Stimulated activated CD4-positive, alpha-beta T cell treated with anti-CD3 and anti-CD28 coated beads, Interleukin-12 subunit alpha, Interleukin-12 subunit beta, amount 100 ng/mL, for 24 hours (primary cell): ENCODE results near the gene FGF14.
"Not testable (repeated sequence)": the region's sequence is repeated elsewhere in the genome, so short reads cannot be mapped to it uniquely, and the experiment has no call there.

ENCODE experiments used
- DNase-seq, 2 experiments: peaks; one replicate each; pipeline ENCODE4 v3.0.0-alpha.2; 2020; ENCODE audit warnings: low read depth in 2 of 2

FGF14 gene

DNA sequence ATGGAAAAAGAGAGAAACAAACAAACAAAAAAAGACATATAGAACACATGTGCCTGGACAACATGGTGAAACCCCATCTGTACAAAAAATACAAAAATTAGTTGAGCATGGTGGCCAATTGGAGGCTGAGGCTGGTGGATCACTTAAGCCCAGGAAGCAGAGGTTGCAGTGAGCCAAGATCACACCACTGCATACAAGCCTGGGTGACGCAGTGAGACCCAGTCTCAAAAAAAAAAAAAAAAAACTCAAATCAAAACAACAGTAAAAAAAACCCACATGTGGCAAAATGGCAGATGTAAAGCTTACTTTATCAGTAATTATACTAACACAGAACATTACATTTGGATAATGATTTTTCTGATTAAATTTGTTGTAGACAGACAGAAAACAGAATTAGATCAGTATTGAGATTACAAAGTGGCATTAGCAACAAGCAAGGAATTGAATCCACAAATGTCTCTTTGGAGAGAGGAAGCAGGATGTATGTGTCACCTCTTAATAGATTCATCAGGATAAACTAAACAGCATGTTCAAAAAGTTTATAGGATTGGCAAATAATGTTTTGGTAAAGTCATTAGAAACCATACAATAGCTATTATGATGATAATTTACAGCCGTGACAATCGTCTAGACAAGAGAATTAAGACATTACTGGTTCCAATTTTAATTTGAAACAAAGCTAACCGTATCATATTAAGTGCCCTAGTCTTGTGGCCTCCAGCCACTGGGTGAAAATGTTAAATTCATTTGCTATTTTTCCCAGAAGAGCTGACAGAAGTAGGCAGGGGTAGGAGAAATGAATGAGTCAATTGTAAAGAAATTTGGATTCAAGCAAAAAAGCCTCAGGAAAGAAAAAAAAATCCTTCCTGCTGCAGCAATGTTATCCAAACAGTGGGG, 206.0 kb downstream of the FGF14 start:
- DNase-seq: no peak

DNA sequence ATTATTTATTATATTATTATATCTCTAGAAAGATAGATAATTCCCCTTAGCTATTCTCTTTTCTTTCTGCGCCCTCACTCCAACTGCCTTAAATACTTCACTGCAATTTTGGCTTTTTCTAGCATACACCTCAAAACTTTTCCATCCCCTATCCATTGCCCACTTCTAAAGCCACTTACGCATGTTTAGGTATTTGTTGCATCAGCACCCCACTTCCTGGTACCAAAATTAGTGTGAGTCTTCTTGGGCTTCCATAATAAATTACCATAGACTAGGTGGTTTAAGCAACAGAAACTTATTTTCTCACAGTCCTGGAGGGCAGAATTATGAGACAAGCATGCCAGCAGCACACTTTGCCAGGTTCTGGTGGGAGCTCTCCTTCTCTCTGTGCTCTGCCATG, 209.0 kb downstream of the FGF14 start:
- no peak for DNase-seq

DNA sequence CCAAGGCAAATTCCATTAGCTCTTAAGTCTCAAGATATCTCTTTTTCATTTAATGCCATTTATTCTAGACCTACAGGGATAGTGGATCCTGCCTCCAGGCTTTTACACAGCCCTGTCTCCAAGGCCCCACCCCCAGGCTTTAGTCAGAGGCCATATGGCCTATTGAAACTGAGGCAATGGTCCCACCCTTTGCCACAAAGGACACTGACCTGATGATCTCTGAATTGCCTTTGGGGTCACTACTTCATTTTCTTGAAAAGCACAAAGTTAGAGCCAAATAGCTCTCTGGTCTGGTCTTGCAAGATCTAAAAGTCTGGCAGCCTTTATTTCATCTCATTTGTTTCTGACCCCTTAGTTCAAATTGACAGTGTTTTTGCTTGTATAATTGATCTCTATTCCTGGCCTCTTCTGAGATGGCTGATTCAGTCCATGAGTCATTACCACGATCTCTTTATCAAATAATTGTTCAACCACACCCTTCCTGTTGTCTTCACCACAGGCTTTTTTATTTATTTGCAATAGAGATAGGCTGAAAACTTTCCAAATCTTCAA, 209.8 kb downstream of the FGF14 start:
- DNase-seq: no peak

DNA sequence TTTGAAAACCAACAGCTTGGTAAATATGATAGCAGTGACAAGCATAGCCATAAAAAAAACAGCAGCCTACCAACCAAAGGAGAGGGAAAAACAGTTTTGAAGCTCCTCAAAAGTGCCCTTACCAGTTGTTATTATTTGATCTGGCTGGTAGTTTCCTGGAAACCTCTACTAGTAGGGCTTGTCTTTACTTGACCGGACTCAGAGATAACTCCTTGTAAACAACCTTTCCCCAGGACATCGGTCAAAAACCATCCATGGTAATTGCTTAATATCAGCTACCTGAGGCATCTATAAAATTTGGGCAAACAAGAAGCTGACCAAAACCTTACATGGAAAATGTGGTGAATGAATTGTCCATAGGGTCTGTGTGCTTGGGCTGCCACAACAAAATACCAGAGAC, 210.9 kb downstream of the FGF14 start:
- no peak for DNase-seq

GRCh38 chr13:102187313-102187712, 214.5 kb downstream of the FGF14 start:
- DNase-seq: no peak

DNA sequence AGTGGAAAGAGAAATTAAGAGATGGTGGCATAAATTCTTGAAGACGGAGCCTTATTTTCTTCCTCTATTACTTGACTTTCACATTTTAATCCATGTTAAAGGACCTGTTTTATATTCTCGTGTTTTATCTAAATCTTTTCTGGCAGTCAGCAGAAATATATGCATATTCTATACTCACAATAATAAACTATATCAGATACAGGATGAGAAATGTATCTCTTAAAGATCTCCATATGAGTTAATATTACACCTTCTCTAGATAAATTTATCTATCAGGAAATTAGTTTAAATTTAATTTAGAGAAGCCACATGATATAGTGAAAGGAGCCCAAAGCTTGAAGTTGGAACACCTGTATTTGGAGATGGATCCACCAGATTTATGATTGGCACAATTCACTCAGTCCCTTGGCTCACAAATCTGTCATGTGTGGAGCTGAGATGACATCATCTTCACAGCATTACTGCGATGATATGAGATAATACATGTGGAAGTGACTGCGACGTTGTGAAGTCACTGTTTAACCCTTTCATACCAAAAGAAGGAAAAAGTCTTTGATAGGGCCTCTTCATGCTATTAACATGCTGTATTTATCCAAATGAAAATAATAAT, 216.4 kb downstream of the FGF14 start:
- no peak for DNase-seq

GRCh38 chr13:102183509-102184182, 218.2 kb downstream of the FGF14 start:
- no peak for DNase-seq

DNA sequence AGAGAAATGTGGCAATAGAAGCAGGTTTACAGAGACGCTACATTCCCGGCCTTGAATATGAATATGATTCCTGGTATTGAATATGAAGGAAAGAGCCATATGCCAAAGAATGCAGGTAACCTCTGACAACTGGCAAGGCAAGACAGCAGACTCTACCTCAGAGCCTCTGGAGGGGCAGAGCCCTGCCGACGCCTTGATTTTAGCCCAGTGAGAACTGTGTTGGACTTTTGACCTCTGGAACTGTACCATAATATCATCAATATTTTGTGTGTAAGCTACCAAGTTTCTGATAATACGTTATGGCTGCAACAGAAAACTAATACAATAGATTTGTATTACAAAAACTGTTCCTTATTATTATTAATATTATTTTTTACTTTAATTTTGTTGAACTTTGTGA, 219.7 kb downstream of the FGF14 start:
- no peak for DNase-seq

- DNase-seq: no peak
Observed at GRCh38 chr13:102177431-102177830, 224.4 kb downstream of the FGF14 start.

DNA sequence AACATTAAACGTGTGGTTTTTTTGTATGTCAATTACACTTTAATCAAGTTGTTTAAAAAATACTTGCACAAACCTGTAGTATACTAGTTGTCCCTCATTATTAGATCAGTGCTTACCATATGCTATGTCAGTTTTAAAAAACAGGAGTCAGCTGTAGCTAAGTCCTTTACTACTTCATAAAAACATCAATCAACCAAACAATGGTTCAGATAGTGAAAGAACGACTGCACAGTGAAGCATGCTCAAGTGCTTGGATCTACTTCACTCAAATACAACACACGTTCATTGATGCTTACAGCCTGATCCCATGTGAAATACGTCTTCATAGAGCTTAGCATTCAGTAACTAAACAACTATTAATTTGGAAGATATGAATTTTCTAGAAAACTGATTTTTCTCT, 225.0 kb downstream of the FGF14 start:
- DNase-seq: no peak

DNA sequence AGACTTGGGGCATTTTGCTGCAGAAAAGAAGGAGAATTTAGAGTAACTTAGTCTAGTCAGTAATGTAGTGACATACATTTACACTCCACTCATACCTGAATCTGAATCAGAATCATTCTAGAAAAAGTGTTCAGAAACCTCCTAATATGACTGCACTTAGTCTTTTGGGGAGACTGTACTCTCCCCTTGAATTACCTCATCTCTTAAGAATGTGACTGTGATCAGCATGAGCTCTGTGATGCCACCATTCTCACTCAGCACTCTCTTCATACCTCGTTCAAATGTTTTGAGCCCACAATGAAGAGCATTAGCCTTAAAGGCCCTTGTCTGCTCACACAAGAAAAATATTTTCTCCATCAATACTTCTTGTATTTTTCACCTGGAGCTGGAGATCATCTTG, 229.4 kb downstream of the FGF14 start:
- no peak for DNase-seq

DNA sequence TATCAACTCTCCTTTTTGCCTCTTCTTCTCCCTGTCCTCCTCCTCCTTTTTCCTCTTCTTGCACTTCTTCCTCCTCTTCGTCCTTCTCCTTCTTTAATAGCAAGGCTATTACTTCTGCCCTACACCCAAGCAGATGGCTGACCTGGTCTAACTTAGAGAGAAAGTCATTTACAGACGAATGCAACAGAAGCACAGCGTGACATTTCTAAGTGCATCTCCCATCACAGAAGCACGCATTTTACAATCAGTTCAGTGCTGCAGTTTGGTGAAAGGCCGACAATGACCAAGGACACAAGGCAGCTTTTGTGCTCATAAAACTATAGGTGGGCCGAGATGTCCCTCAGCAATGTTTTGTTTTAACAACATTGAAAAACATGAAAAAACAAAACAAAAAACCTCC, 231.5 kb downstream of the FGF14 start:
- DNase-seq: no peak

DNA sequence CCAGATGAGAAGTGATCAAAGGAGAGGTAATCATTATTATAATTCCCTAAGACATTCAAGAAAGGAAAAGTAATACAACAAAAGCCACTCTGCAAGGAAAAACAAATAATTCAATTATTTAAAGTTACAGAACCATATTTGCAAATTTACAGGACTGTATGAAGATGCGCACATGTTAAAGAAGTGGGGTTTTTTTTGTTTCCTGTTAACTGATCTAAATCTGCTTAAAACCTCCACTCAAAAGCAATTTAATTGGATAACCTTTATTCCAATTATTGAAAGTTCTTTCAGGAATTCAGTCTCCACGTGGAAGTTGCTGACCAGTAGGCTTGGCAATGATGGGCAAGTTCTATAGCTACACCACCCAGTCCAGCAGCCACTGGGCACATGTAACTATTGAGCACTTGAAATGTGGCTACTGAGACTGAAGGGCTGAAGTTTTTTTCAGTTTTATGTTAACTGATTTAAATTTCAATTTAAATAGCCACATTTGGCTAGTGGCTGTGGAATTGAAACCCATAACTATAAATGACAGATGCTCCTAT, 232.3 kb downstream of the FGF14 start:
- no peak for DNase-seq

GRCh38 chr13:102152790-102153189, 249.1 kb downstream of the FGF14 start:
- DNase-seq: no peak

DNA sequence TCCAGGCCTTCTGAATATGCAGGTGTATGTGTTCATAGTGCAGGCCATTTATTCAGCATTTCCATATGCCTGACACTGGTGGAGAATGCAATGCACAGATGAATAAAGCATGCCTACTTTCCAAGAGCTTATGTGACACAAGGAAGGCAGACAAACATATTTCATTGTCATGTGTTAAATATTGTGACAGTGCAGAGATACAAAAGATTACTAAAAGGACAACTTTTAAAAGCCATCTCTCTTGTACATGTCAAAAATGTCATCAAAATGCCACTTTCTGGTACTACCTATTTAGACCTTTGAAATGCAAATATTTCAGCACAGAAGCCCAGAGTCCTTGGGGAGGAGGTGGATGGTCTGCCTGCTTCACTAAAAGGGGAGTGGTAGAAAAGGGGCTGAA, 254.5 kb downstream of the FGF14 start:
- DNase-seq: no peak

DNA sequence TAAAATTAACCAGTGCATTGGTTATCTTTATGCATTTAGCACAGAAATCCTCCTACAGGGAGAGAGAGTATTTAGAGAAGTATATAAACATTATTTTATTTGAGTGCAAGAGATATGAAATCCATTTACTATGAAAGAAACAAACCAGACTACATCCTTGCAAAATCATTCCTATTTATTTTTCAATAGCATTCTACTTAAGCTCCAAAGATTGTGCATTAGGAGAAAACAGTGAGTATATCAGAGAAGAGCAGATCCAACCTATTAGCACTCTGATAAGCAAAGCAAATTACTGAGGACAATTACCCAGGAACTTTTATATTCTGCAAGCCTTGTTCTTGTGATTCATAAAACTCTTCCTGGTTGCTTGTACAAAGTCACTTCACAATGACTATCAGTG, 256.1 kb downstream of the FGF14 start:
- DNase-seq: no peak

- DNase-seq: no peak
Observed at GRCh38 chr13:102142473-102142826, 259.4 kb downstream of the FGF14 start.

DNA sequence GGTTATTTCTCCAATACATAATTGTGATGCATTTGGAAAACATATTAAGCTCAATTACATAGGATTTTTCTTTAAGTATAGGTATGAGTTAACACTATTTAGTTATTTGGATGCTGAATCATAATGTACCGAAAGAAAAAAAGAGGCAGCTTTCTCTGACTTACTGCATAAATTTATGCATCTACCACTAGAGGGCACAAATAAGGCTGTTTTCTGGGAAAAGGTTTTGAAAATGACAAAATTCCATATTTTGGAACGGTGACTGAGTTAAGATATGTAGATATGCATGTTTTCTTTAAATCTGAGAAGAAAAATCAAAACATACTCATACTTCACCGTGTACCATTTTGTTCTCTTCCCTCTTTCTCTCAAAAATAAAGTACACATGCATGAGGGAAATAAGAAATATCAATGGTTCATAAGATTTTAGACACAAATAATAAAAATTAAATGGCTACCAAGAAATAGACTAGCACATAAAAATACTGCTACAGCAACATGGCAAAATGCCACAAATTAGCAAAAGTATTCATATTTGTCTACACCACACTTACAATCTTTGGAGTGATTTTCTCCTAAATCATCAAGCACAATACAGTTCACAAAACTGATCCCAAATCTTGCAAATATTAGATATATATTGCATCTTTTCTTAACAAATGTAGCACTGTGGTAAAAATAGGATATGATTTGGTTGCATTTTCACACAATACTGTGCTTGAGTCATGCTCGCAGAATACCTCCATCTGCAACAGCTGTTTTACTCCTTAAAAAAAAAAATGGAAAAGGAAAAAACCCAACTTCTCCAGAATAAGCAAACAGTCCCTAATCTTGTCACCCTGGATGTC, 260.0 kb downstream of the FGF14 start:
- DNase-seq: no peak

- DNase-seq: no peak
Observed at GRCh38 chr13:102139626-102140025, 262.2 kb downstream of the FGF14 start.

- DNase-seq: no peak
Observed at GRCh38 chr13:102138635-102139190, 263.1 kb downstream of the FGF14 start.

DNA sequence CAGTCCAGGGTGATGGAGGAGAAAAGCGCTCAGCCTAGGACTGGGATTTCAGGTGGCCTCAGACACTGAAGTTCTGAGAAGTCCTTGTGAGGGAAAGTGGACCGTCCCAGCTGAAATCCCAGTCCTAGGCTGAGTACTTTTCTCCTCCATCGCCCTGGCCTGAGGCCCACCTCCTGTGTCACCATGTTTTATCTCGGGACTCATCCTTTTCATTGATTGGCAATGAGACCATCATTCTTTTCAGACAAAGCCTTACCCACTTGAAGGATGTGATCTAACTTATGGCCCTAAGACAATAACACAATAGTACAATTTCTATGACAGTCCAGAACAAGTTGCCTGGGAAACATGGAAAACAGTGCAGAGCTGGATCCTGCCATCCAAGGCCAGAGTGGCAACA, 263.9 kb downstream of the FGF14 start:
- DNase-seq: not testable (repeated sequence)
